Endometrium (tissue), 2 donors: ENCODE results near the gene SYNPO.

Experiments used
- FAIRE-seq: peaks from 2 replicates; lab custom pipeline; 2012; peaks lifted over from hg19 to GRCh38; lab: Jason Lieb, UNC
- donor health status: control.
- donor health status: control.

SYNPO gene

GRCh38 chr5:150625164-150625535, 15.3 kb upstream of the SYNPO start:
- no peak for FAIRE-seq

- FAIRE-seq = no peak
These were observed 14.4 kb upstream of the SYNPO start for GRCh38 chr5:150625831-150626746.

- no peak for FAIRE-seq
These were observed 13.6 kb upstream of the SYNPO start for GRCh38 chr5:150626853-150627276.

GRCh38 chr5:150627731-150628545, 12.5 kb upstream of the SYNPO start:
- no peak for FAIRE-seq

GRCh38 chr5:150628936-150629485, 11.4 kb upstream of the SYNPO start:
- FAIRE-seq = no peak

DNA sequence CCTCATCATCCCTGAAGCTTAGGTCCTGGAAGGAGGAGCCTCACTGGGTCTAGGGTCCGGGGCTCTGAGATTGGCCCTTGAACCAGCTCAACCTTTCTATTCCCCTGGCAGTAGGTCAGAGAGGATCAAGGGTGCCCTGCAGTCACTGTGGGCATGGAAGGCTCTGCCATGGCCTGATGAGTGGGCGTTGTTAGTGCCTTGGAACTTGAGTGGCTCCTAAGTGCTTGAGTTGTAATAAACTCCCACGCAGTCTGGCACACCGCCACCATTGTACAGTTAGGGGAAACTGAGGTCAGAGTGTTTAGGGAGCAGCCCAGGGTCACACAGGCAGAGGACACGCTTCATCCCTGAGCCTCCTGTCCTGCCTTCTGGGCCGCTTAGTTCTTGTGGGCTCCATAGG, 10.4 kb upstream of the SYNPO start:
- FAIRE-seq = no peak

- no peak for FAIRE-seq
These were observed 9.8 kb upstream of the SYNPO start for GRCh38 chr5:150630461-150631325.

DNA sequence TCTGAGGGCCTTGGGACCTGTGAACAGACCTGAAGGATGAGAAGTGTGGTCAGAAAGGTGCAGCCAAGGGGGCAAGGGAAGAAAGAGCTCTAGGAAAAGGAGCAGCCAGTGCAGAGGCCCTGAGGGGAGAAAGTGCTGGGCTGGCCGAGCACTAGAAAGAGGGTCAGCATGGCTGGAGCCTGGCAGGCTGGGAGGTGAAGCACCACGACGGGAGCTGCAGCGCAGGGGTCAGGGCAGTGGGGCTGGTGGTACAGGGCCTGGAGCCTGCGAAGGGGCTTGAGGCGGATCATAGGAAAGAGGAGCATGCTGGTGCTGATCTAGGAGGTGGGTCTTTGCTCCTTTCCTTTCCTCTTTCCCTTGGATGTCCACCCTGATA, 9.1 kb upstream of the SYNPO start:
- no peak for FAIRE-seq

- no peak for FAIRE-seq
These were observed 7.9 kb upstream of the SYNPO start for GRCh38 chr5:150632305-150633160.

DNA sequence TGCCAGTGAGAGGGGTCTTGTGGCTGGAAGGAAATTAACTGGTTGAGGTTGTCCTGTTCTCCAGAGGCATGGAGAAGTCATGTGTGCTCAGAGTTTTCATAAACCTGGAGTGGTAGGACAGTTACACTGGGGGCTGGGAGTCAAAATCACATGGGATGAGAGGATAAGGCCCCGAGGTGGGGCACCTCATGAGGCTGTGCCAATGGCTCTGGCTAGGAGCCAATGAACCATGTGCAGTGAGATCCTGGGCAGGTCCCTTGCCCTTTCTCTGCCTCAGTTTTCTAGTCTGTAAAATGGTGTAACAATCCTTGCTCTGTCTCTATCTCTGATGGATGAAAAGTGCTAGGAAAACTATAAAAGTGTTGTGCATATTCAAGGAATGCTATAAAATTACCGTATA, 7.0 kb upstream of the SYNPO start:
- FAIRE-seq = no peak

DNA sequence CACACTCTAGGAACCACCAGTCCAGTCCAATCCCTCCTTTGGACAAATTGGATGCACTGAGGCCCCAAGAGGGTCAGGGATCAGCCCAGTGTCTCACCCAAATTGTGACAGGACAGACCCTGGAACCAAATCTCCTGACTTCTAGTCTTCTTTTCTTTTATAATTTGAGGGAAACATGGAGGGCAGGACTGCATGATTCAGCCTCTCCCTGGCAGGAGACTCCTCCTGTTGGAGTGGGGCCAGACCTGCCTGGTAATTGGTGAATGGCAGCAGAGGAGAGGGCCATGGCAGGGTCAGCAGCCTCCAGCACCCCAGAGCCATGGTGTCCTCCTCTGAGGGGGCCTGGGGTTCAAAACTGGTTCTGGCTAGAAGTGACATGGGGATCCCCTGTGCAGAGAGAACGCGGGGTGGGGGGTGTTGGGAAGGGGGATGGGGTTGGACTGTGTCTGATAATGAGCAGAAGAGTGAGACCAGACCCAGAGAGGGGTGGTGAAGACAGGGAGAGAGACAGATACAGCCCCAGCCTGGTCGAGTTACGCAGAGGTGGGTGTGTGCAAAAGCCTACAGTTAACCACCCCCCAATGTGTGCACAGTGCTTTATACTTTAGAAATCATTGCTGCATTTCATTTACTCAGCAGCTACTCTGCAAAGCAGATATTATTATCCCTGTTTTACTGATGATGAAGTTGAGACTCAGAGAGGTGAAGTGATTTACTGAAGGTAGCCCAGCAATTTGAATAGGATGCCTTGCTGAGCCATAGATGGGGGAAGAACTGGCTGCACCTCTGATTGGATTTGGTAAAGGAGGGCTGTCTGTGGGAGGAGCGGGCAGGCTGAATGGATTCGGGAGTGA, 3.8 kb upstream of the SYNPO start:
- no peak for FAIRE-seq

GRCh38 chr5:150637245-150638052, 3.0 kb upstream of the SYNPO start:
- no peak for FAIRE-seq

DNA sequence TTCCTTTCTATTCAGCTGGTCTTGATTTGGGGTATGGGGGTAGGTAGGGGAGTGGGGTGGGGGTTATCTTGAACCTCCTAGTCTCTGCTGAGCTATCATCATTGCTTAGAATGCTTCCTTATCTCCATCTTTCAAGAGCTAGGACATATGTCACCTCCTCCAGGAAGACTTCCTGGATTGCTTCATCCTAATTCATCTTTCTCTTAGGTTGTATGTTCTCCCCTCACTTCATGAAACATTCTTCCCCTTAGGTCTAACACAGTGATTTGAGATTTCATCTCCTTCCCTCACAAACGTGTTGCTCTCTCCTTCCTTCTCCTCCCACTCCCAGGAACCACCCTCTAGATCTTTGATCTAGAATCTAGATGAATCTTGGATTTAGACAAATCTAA, 2.4 kb upstream of the SYNPO start:
- no peak for FAIRE-seq

- no peak for FAIRE-seq
These were observed 1.7 kb upstream of the SYNPO start for GRCh38 chr5:150638488-150639376.

- no peak for FAIRE-seq
These were observed 1.1 kb upstream of the SYNPO start for GRCh38 chr5:150639377-150639692.

GRCh38 chr5:150639751-150640150, 709 bp upstream of the SYNPO start:
- no peak for FAIRE-seq

DNA sequence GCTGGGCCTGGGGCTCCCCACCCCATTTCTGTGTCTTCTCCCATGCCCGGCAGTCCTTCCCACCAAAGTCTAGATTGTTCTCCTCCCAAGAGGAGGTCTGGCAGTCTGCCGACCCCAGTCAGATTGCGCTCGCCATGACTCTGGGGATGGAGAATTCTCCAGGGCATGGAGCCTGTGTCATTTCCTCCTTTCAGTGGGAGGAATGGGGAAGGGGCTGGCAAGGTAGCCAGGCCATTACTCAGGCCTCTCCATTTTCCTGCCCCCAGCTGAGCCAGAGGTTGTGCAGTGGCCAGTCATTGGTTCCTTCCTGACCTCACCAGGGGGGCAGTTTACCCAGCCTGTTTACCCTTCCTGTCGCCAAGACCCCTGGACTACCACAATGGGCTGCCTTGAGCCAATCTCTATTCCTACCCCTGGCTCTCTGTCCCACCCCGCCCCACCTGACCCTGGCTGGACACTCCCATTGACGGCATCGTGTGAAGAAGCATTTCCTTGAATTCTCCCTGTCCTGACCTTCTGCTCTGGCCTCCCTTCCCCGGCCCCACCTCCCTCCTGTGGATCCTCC, 628 bp downstream of the SYNPO start:
- FAIRE-seq = no peak
